Measurements from ENCODE around the gene SHD. TPM values are rescaled to one million over a fixed set of nuclear protein-coding genes. Genes with fewer than 3 reads are reported as not detected.

Gene SHD
- total and polyA plus RNA-seq, 2 of the 8 experiments (the other 6 are each of a cell fraction or from before 2014, with no cell fraction given): 5.8 to 10.7 TPM

DNA sequence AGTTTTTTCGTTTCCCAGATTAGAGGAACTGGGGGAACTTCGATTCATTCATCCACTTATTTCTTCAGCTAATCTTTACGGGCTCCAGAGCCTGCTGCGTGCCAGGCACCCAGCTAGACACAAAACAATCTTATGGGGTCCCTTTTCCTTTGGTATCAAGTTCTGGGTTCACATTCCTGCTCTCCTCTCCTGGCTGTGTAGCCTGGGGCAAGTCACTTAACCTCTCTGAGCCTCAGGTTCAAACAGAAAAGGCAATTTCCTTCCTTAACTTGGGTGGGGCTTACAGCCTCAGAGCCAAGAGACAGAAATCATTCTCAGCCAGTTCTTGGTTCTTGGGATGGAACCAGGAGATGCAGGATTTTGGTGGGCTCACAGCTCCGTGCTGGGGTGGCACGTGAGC is 5.9 kb downstream of the SHD start:
- H3K27ac ChIP-seq (ENCODE audit: low read depth, low read length): no peak overlapping the region
- no peak overlapping the region for H4K5ac ChIP-seq (ENCODE audit: insufficient read length, low read depth, low read length)
- peak overlapping the region; percentile 1; the same call in 1 of the 2 replicates for H2BK12ac ChIP-seq (ENCODE audit: low read depth, low read length)
- no peak overlapping the region for H2AFZ ChIP-seq (ENCODE audit: low read length)
- peak overlapping the region; percentile 34; the same call in 1 of the 2 replicates for H3K18ac ChIP-seq (ENCODE audit: extremely low read depth, low read length)
- peak overlapping the region; percentile 16; the same call in 1 of the 2 replicates for H2AK5ac ChIP-seq (ENCODE audit: low read depth, low read length)
- H3K14ac ChIP-seq (ENCODE audit: insufficient read length): no peak overlapping the region
- no peak overlapping the region for H3K4ac ChIP-seq (replicated peaks; ENCODE audit: insufficient read length, low read depth, low read length)
- H3K23me2 ChIP-seq (ENCODE audit: low read depth, low read length): peaks cover under 1% of the 10 kb centered on the region; the same call in 1 of the 2 replicates
- H3K79me2 ChIP-seq (ENCODE audit: control insufficient read depth in 1 of 2, insufficient read depth in 2 of 2, low read length in 2 of 2): no peaks in the 10 kb centered on the region
- no peak overlapping the region for H2BK120ac ChIP-seq (replicated peaks; ENCODE audit: low read depth, low read length)
- no peak for DNase-seq (ENCODE audit: low read depth in 1 of 2, low spot score in 2 of 2)
- 77% methylated on average over 6 of the region's 6 CpGs; no CpG with 5 or more reads in 1 of the 2 experiments for WGBS, 2 experiments (ENCODE audit: extremely low coverage in 1 of 2, insufficient coverage in 1 of 2, insufficient read length in 1 of 2, insufficient replicate concordance in 2 of 2, low coverage in 1 of 2, low lambda C conversion rate in 2 of 2, missing lambda C conversion rate in 1 of 2)
- H4K8ac ChIP-seq (ENCODE audit: extremely low read depth, insufficient read depth, low read length): no peak overlapping the region
- H2BK5ac ChIP-seq (ENCODE audit: low read depth, low read length): no peak overlapping the region
- no peak overlapping the region for H4K91ac ChIP-seq (replicated peaks; ENCODE audit: insufficient read length, low read length)
- H3K9ac ChIP-seq (replicated peaks in 1 of 4; ENCODE audit: extremely low read depth in 1 of 4, low read depth in 3 of 4, low read length in 3 of 4): no peak overlapping the region
- H3K36me3 ChIP-seq (ENCODE audit: control insufficient read depth in 2 of 4, insufficient read depth in 4 of 4, low read length in 3 of 4): no peaks in the 10 kb centered on the region
- 0 out of 2 replicates have a peak overlapping the region, but pooled peaks have one; percentile 40 for H2BK15ac ChIP-seq (ENCODE audit: low read length)
- H3K4me3 ChIP-seq (ENCODE audit: extremely low read depth in 1 of 4, insufficient read depth in 2 of 4, low read depth in 3 of 4, low read length in 4 of 4): no peak overlapping the region; a peak in 2 of 8 replicates
- no peak overlapping the region for H2BK20ac ChIP-seq (ENCODE audit: low read length)
- FAIRE-seq: no peak
- H3K4me1 ChIP-seq (replicated peaks in 1 of 4; ENCODE audit: control insufficient read depth in 3 of 4, insufficient read depth in 4 of 4, low read length in 3 of 4): peaks cover 0 to 4% (median 1%) of the 10 kb centered on the region in 4 experiments; a peak in 4 of 7 replicates
- peaks cover 7 to 21% (median 18%) of the 10 kb centered on the region in 4 experiments for H3K27me3 ChIP-seq (replicated peaks in 1 of 4; ENCODE audit: control insufficient read depth in 3 of 4, extremely low read depth in 1 of 4, insufficient read depth in 3 of 4, low read length in 3 of 4)
- no peaks in the 10 kb centered on the region for H3K9me3 ChIP-seq (ENCODE audit: insufficient read depth in 2 of 2, low read depth in 1 of 2, low read length in 1 of 2)
- no peaks in the 10 kb centered on the region for H4K20me1 ChIP-seq (replicated peaks in 1 of 2; ENCODE audit: control insufficient read depth in 1 of 2, insufficient read depth in 2 of 2, low read length in 2 of 2)
- no peak overlapping the region for H3K23ac ChIP-seq (ENCODE audit: insufficient read length)
- ChIA-PET POLR2A (ENCODE audit: partially characterized antibody) (interaction anchor here (0.7 to 1.9 kb wide), 5 partner anchors 11 to 58 kb away, joined by 3 to 9 read pairs (median 3); partner anchors contain the start of gene MPND), CTCF (ENCODE audit: partially characterized antibody) (interaction anchor here (1.2 to 2.3 kb wide), 2 partner anchors 17 to 68 kb away, joined by 3 to 25 read pairs; no protein-coding TSS in a partner anchor)
- no peak overlapping the region for H3K56ac ChIP-seq (replicated peaks; ENCODE audit: insufficient read length, low read depth, low read length)
- no peaks in the 10 kb centered on the region for H3K79me1 ChIP-seq (ENCODE audit: low read depth, low read length)
- peak overlapping the region in 1 of 2 experiments; percentile 52; a peak in 2 of 4 replicates for H3K4me2 ChIP-seq (ENCODE audit: insufficient read depth in 1 of 2, low read depth in 2 of 2, low read length in 2 of 2)
- TF ChIP-seq KDM1A (IDR thresholded peaks at IDR 0.05; ENCODE audit: borderline replicate concordance, low read length) (peak; percentile 59; the same call in 1 of the 2 replicates), TEAD4 (IDR thresholded peaks at IDR 0.05; ENCODE audit: low read depth, low read length) (no peak)
